Mesothelial cell of epicardium (in vitro differentiated cells): Measurements from ENCODE around the gene PPP4R4. TPM values are rescaled to one million over a fixed set of nuclear protein-coding genes. Genes with fewer than 3 reads are reported as not detected.

Experiments
- DNase-seq, 2 experiments: peaks; one replicate each; pipeline ENCODE4 v3.0.0; 2021; ENCODE audit warnings: low spot score in 2 of 2; ENCODE audit not compliant: unreplicated experiment in 2 of 2
- H3K27ac Mint-ChIP-seq: 2 replicates; pipeline ENCODE4 v1.8.0; 2021; ENCODE audit warnings: mixed read lengths
- H3K27me3 Mint-ChIP-seq: 2 replicates; pipeline ENCODE4 v1.8.0; 2021; ENCODE audit warnings: low read depth, mixed read lengths
- H3K36me3 Mint-ChIP-seq: 2 replicates; pipeline ENCODE4 v1.8.0; 2021; ENCODE audit warnings: mixed read lengths
- H3K4me1 Mint-ChIP-seq: 2 replicates; pipeline ENCODE4 v1.8.0; 2021; ENCODE audit warnings: mixed read lengths
- H3K4me3 Mint-ChIP-seq: 2 replicates; pipeline ENCODE4 v1.8.0; 2021; ENCODE audit warnings: mild to moderate bottlenecking, moderate library complexity, mixed read lengths
- H3K9me3 Mint-ChIP-seq: 2 replicates; pipeline ENCODE4 v1.8.0; 2021; ENCODE audit warnings: mixed read lengths
- CTCF ChIP-seq: fragments of 200-600 bp; sonication (generic); IDR thresholded peaks from one replicate; pipeline ENCODE4 v1.5.0; 2021; ENCODE audit warnings: antibody characterized with exemption; ENCODE audit not compliant: unreplicated experiment
- total RNA-seq: library from RNA; stranded (reverse); gene quantifications from 3 replicates; pipeline ENCODE4 v1.2.1, GENCODE V29; 2021

Gene PPP4R4
- total RNA-seq, 1 donor from 2014 or later = 0.54 TPM

- Mint-ChIP-seq H3K4me3 (no peak overlapping the region), H3K27ac (no peak overlapping the region), H3K36me3 (no peaks in the 10 kb centered on the region), H3K9me3 (no peaks in the 10 kb centered on the region), H3K4me1 (peaks cover 20% of the 10 kb centered on the region), H3K27me3 (peaks cover 44% of the 10 kb centered on the region)
- no peak for DNase-seq
- TF ChIP-seq CTCF = no peak
Measured at GRCh38 chr14:94161058-94161457, 13.1 kb upstream of the PPP4R4 start.

- Mint-ChIP-seq H3K27ac (no peak overlapping the region), H3K4me3 (no peak overlapping the region), H3K27me3 (peaks cover 47% of the 10 kb centered on the region), H3K4me1 (peaks cover 20% of the 10 kb centered on the region), H3K36me3 (no peaks in the 10 kb centered on the region), H3K9me3 (no peaks in the 10 kb centered on the region)
- TF ChIP-seq CTCF = no peak
- DNase-seq = no peak
Measured at GRCh38 chr14:94161981-94162380, 12.1 kb upstream of the PPP4R4 start.

- H3K27me3 Mint-ChIP-seq = peaks cover 45% of the 10 kb centered on the region
- H3K4me3 Mint-ChIP-seq = no peak overlapping the region
- peaks cover 20% of the 10 kb centered on the region for H3K4me1 Mint-ChIP-seq
- no peak for TF ChIP-seq CTCF
- no peak overlapping the region for H3K27ac Mint-ChIP-seq
- no peaks in the 10 kb centered on the region for H3K9me3 Mint-ChIP-seq
- H3K36me3 Mint-ChIP-seq = no peaks in the 10 kb centered on the region
- DNase-seq = no peak
Measured at GRCh38 chr14:94162466-94162865, 11.7 kb upstream of the PPP4R4 start.

- DNase-seq = no peak
Measured at GRCh38 chr14:94163796-94164195, 10.3 kb upstream of the PPP4R4 start.

GRCh38 chr14:94164685-94165431 lies 9.3 kb upstream of the PPP4R4 start:
- Mint-ChIP-seq H3K4me1 (peaks cover 20% of the 10 kb centered on the region), H3K36me3 (no peaks in the 10 kb centered on the region)

More at GRCh38 chr14:94163796-94164195, 10.3 kb upstream of the PPP4R4 start:
- no peak for TF ChIP-seq CTCF
- Mint-ChIP-seq H3K9me3 (peaks cover under 1% of the 10 kb centered on the region), H3K36me3 (no peaks in the 10 kb centered on the region), H3K4me1 (peaks cover 20% of the 10 kb centered on the region), H3K4me3 (no peak overlapping the region), H3K27ac (no peak overlapping the region), H3K27me3 (peaks cover 33% of the 10 kb centered on the region)

More at GRCh38 chr14:94164685-94165431, 9.3 kb upstream of the PPP4R4 start:
- Mint-ChIP-seq H3K9me3 (peaks cover 7% of the 10 kb centered on the region), H3K4me3 (peak overlapping the region; percentile 29), H3K27ac (no peak overlapping the region), H3K27me3 (peaks cover 30% of the 10 kb centered on the region)
- TF ChIP-seq CTCF = no peak
- no peak for DNase-seq
